ENCODE measurements around the gene SLC6A17.

Gene SLC6A17

DNA sequence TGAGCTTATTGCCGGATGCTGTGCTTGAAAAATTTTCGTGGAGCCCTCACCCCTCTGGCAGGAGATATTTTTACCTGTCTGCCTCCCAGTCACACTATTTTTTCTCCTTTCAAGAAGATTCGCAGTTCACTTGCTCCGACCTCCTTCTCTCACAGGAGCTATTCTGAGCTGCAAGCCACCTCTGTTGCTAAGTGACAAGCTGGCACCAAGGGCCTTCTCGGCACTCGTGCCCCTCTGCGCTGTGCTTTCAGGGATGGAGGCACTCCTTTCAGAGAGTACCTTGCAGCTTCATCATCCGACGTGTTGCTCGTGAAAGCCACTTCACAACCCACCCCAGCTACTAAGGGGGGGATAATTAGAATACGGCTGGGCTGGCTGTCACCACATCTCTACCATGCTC is 11.6 kb downstream of the SLC6A17 start:
- no peaks in the 10 kb centered on the region for H4K20me1 ChIP-seq (ENCODE audit: insufficient read depth, low read length)
- H3K9me3 ChIP-seq (ENCODE audit: low read length) = no peaks in the 10 kb centered on the region
- no peak overlapping the region for H2AFZ ChIP-seq (ENCODE audit: low read length)
- H3K36me3 ChIP-seq (ENCODE audit: insufficient read depth, low read length) = no peaks in the 10 kb centered on the region
- no peaks in the 10 kb centered on the region for H3K4me1 ChIP-seq (ENCODE audit: insufficient read depth, low read length, severe bottlenecking)
- H3K9ac ChIP-seq (ENCODE audit: low read length) = no peak overlapping the region
- H3K9me2 ChIP-seq (ENCODE audit: low read depth, low read length) = no peaks in the 10 kb centered on the region
- TF ChIP-seq, protein P1, sequence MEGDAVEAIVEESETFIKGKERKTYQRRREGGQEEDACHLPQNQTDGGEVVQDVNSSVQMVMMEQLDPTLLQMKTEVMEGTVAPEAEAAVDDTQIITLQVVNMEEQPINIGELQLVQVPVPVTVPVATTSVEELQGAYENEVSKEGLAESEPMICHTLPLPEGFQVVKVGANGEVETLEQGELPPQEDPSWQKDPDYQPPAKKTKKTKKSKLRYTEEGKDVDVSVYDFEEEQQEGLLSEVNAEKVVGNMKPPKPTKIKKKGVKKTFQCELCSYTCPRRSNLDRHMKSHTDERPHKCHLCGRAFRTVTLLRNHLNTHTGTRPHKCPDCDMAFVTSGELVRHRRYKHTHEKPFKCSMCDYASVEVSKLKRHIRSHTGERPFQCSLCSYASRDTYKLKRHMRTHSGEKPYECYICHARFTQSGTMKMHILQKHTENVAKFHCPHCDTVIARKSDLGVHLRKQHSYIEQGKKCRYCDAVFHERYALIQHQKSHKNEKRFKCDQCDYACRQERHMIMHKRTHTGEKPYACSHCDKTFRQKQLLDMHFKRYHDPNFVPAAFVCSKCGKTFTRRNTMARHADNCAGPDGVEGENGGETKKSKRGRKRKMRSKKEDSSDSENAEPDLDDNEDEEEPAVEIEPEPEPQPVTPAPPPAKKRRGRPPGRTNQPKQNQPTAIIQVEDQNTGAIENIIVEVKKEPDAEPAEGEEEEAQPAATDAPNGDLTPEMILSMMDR (IDR thresholded peaks at IDR 0.05; ENCODE audit: low read length) = no peak
- TF ChIP-seq EZH2 (IDR thresholded peaks at IDR 0.05; ENCODE audit: borderline replicate concordance, low read length) = no peak
- no peaks in the 10 kb centered on the region for H3K79me2 ChIP-seq (ENCODE audit: insufficient read depth, low read length)
- no peak overlapping the region for H3K27ac ChIP-seq (ENCODE audit: low read depth, low read length, poor library complexity, severe bottlenecking)
- no peak overlapping the region for H3K4me2 ChIP-seq (ENCODE audit: low read length)
- H3F3A ChIP-seq (ENCODE audit: insufficient read depth, low read length) = no peaks in the 10 kb centered on the region
- H3K27me3 ChIP-seq (ENCODE audit: insufficient read depth, low read length) = 0 out of 2 replicates have a peak, but pooled peaks cover 5% of the 10 kb centered on the region
- no peak overlapping the region for H3K4me3 ChIP-seq (ENCODE audit: low read depth, low read length, poor library complexity, severe bottlenecking)

DNA sequence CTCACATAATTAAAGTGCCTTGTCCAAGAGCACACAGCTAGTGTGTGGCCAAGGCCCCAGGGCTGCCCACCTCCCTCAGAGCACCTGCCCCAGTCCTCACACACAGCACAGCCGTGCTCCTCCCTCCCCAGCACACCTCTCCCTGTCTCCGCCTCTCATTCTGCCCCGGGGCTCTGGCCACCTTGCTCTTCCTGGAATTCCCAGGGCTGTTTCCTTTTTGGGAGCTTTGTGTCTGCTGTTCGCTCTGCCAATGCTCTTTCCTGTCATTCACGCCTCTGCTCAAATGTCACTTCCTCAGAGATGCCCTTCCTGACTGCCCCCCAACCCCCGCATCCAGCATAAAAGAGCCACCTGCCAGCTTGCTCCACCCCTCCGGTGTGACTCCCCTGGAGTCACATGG is 13.3 kb downstream of the SLC6A17 start:
- Histone ChIP-seq H2AFZ (ENCODE audit: low read length) (no peak overlapping the region), H3K79me2 (ENCODE audit: insufficient read depth, low read length) (no peaks in the 10 kb centered on the region), H4K20me1 (ENCODE audit: insufficient read depth, low read length) (no peaks in the 10 kb centered on the region), H3K9me3 (ENCODE audit: low read length) (no peaks in the 10 kb centered on the region), H3K9ac (ENCODE audit: low read length) (no peak overlapping the region), H3F3A (ENCODE audit: insufficient read depth, low read length) (no peaks in the 10 kb centered on the region), H3K27me3 (ENCODE audit: insufficient read depth, low read length) (0 out of 2 replicates have a peak, but pooled peaks cover 5% of the 10 kb centered on the region), H3K4me2 (ENCODE audit: low read length) (no peak overlapping the region), H3K9me2 (ENCODE audit: low read depth, low read length) (no peaks in the 10 kb centered on the region), H3K4me3 (ENCODE audit: low read depth, low read length, poor library complexity, severe bottlenecking) (no peak overlapping the region), H3K27ac (ENCODE audit: low read depth, low read length, poor library complexity, severe bottlenecking) (no peak overlapping the region), H3K36me3 (ENCODE audit: insufficient read depth, low read length) (no peaks in the 10 kb centered on the region), H3K4me1 (ENCODE audit: insufficient read depth, low read length, severe bottlenecking) (no peaks in the 10 kb centered on the region)
- TF ChIP-seq EZH2 (IDR thresholded peaks at IDR 0.05; ENCODE audit: borderline replicate concordance, low read length) = no peak
- TF ChIP-seq, protein P1 (IDR thresholded peaks at IDR 0.05; ENCODE audit: low read length) = no peak

DNA sequence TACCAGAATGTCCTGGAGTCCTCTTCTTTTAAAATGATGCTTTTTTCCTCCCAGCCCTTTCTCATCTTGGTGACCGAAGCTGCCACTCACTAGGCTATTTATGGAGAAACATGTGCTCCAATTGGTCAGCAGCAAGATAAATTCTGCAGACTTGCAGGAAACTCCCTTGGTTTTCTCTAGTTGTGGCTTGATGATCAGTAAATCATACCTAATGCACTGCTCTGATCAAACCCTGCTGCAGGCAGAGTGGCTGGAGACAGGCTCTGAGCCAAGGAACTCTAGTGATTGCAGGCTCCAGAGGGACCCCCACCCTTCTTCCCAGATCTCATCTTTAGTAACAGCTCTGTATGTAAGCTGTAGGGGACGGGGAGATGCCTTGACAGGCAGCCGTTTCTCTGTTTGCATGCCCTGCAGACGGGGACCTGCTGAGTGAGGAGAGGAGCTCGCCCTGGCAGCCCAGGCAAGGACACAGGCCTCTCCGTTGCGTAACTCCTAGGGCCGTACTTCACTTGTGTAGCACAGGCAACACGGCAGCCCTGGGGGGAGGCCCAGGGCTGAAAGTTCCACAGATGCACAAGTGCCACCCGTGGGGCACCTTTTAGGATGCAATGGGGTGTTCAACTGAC is 14.5 kb downstream of the SLC6A17 start:
- Histone ChIP-seq H3K9me2 (ENCODE audit: low read depth, low read length) (no peaks in the 10 kb centered on the region), H3F3A (ENCODE audit: insufficient read depth, low read length) (no peaks in the 10 kb centered on the region), H3K27me3 (ENCODE audit: insufficient read depth, low read length) (0 out of 2 replicates have a peak, but pooled peaks cover 5% of the 10 kb centered on the region), H2AFZ (ENCODE audit: low read length) (no peak overlapping the region), H3K9me3 (ENCODE audit: low read length) (no peaks in the 10 kb centered on the region), H3K36me3 (ENCODE audit: insufficient read depth, low read length) (no peaks in the 10 kb centered on the region), H4K20me1 (ENCODE audit: insufficient read depth, low read length) (no peaks in the 10 kb centered on the region), H3K79me2 (ENCODE audit: insufficient read depth, low read length) (no peaks in the 10 kb centered on the region), H3K4me3 (ENCODE audit: low read depth, low read length, poor library complexity, severe bottlenecking) (no peak overlapping the region), H3K9ac (ENCODE audit: low read length) (no peak overlapping the region), H3K27ac (ENCODE audit: low read depth, low read length, poor library complexity, severe bottlenecking) (no peak overlapping the region), H3K4me1 (ENCODE audit: insufficient read depth, low read length, severe bottlenecking) (no peaks in the 10 kb centered on the region), H3K4me2 (ENCODE audit: low read length) (no peak overlapping the region)
- TF ChIP-seq, protein P1 (IDR thresholded peaks at IDR 0.05; ENCODE audit: low read length) = no peak
- no peak for TF ChIP-seq EZH2 (IDR thresholded peaks at IDR 0.05; ENCODE audit: borderline replicate concordance, low read length)
